GM21526 (cell line): ENCODE results near the gene DLG2.
"Not testable (repeated sequence)": the region's sequence is repeated elsewhere in the genome, so short reads cannot be mapped to it uniquely, and the experiment has no call there.

ENCODE experiments used
- ATAC-seq: cut with Tn5 transposase; IDR thresholded peaks from one replicate; pipeline ENCODE4 v1.9.1; 2021; ENCODE audit warnings: moderate library complexity; ENCODE audit not compliant: unreplicated experiment, low FRiP score

DLG2 gene

DNA sequence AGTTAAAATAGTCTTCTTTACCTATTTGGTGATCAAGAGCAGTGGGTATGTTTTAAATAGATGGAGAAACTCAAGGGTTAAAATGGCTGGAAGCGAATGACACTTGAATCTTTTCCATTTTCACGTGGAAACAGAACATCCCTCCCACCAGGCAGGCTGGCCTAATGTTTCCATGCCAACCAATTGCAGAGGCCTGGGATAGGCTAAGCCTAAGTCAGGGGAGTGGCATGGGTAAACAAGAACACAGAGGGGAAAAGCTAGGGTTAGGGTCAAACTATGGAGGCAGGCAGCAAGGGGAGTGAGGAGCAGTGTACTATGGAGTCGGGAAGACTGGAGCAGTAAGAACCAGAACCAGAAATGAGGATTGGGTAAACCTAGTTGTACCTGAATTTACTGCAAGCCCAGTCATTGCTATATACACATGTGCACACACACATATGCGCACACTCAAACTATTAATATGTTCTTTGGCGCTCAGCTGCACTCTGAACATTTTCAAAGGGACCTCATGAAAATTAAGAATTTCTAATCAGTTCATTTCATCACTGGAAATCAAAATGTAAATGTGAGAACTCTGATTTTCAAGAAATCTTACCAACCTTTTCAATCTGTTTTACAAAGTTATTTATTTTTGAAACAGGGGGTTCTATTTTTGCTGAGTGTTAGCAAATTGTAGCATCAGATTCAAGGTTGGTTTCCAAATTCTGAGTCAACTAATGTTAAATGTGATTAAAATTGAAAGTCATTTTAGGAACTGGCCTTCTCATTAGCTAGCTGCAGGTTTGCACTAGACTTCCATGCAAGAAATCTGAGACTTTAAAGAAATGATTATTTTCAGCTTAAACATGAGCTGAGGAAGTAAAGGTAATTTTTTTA, 2014.0 kb downstream of the DLG2 start:
- ATAC-seq: peak; percentile 92

DNA sequence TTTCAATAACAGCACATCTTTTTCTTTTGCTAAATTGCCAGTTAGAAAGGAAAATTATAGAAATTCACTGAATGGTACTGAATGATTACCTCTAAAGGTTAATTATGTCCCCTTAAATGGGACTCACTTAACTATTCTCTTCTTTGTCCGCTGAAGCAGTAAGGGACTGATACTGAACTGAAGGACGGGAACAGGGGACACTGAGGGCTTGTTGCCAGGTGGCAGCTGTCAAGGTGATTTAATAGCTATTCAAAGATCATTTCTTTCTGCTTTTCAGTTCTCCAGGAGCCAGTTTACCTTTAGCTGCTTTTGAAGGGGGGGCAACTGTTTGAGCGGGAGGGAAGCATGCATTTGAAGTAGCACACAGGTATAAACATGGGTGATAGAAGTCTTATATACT, 2015.5 kb downstream of the DLG2 start:
- ATAC-seq: no peak

DNA sequence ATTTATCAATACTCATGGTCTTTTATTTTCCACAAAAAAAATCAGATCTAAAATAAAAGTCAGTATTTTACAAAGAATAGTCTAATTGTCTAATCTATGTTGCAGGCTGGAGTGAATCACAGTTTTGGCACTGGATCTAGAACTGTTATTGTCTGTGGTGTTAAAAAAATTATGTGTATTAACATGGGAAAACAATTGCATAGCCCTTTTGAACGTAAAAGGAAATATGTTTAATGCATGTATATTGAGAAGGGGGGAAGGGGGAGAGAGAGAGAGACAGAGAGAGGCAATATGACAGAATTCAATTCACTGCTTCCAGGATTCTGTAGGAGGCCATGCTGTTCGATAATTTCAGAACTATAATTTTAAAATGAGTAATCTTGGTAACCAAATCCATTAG, 2016.1 kb downstream of the DLG2 start:
- no peak for ATAC-seq

DNA sequence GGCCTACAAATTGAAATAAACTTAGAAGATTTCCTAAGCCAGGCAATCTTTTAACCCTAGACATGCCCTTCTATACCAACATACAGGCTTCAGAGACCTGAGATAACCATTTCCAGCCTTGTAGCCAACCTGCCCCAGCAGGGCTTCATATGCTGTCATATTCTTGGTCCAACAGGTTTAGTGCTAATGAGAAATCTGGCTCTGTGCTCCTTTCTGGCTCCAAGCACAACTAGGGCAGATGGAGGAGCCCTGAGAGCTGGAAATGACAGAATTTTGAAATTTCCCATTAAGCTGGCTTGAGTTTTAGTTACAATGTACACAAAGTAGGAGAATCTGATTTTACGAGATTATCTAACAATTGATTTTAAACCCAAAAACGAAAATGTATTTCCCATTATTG, 2018.0 kb downstream of the DLG2 start:
- ATAC-seq: no peak

DNA sequence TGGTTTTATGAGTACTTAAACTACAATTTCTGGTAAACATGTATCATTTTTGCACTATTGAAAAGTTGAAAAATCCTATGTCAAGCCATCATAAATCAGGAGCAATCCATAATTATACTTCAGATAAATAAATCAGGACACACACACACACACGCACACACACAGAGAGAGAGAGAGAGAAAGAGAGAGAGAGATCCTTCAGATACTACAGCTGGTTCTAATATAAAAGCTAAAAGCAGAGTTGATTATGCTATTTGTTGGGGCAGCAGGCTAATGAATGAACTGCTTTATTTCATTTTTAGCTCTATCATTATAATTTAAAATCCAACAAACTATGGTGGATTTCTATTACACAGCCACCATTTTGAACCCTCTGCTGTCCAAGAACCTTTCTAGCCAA, 2018.6 kb downstream of the DLG2 start:
- no peak for ATAC-seq

DNA sequence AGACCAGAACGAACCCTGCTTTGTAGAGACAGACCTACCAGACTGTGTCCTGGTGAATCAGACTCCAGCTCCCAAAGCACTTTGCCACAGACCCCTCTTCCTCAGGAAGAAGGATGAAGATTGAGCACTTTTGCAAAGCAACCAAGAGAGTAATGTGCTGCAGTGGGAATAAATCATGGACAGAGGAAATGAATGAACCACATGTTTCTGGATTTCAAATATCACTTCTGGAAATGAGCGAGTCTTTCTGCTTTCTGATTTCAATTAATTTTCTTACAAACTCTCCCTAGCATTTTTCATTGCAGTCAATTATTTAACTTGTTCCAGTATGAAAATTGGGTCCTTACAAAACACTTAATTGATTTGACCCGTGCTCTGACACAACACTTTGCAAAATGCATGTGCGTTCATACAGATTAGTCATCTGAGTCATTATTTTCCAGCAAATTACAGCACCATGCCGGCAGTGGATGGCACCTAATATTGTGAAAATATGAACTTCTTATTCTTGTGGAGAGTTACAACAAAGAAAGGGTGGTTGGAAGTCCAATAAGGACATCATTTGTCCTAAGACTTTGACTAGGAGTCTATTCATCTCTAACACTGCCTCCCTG, 2025.1 kb downstream of the DLG2 start:
- ATAC-seq: no peak

DNA sequence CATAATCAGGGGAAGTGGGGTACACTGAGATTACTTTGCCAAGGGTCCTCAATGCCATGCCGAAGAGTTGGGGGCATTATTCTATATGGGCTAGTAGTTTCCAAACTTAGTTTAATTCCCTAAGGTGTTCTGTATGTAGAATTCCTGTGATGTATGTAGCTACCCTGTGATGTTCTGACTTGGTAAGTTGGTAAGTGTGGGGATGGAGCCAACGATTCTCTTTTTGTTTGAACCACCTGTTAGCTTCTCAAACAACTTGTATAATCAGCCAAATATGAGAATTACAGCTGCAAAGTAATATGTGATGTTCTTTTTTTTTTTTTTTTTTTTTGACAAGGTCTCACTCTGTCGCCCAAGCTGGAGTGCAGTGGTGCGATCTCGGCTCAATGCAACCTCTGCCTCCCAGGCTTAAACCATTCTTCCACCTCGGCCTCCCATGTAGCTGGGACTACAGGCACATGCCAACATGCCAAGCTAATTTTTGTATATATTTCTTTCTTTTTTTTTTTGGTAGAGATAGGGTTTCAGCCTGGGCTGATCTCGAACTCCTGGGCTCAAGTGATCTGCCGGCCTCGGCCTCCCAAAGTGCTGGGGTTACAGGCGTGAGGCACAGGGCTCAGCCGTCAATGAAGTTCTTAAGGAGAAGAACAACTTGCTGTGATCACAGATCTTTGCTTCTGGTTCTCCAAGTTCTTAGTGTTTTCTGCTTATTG, 2025.8 kb downstream of the DLG2 start:
- ATAC-seq: no peak

DNA sequence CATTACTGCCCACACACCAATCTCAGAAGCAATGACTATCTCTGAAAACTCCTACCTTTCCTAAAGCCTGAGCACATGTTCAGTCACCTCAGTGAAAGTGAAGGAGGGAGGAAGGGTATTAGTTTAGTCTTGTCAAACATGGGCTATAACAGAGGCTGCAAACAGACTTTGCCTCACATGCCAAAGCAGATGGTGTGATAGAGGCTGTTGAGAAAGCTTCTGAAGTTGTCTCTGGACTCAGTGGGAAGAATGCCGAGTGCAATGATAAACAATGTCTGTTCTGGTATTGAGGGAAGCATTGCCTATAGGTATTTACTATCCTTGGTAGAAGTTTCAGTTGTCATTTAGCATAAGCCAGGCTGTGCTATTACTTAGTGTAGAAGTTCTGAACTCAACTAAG, 2026.5 kb downstream of the DLG2 start:
- ATAC-seq: no peak

DNA sequence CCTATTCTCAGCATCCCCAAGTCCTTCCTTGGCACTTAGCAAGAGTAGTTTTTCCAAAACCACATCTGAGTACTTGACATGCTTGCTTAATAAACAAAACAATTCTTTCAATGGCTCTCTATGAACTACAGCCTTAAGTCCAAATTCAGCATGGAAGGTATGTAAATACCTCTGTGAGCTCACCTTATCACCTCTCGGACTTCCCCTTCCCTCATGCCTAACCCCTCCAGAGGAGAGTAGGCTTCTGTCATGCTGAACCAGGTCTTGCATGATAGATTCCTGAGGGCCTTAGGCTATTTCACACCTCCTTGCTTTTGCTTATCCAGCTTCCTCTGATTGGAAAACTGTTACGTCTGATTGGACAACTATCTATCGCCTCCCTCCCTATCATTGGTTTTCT, 2028.1 kb downstream of the DLG2 start:
- no peak for ATAC-seq

DNA sequence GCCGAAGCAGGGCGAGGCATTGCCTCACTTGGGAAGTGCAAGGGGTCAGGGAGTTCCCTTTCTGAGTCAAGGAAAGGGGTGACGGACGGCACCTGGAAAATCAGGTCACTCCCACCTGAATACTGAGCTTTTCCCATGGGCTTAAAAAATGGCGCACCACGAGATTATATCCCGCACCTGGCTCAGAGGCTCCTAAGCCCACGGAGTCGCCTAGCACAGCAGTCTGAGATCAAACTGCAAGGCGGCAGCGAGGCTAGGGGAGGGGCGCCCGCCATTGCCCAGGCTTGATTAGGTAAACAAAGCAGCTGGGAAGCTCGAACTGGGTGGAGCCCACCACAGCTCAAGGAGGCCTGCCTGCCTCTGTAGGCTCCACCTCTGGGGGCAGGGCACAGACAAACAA, 2039.3 kb downstream of the DLG2 start:
- not testable (repeated sequence) for ATAC-seq

DNA sequence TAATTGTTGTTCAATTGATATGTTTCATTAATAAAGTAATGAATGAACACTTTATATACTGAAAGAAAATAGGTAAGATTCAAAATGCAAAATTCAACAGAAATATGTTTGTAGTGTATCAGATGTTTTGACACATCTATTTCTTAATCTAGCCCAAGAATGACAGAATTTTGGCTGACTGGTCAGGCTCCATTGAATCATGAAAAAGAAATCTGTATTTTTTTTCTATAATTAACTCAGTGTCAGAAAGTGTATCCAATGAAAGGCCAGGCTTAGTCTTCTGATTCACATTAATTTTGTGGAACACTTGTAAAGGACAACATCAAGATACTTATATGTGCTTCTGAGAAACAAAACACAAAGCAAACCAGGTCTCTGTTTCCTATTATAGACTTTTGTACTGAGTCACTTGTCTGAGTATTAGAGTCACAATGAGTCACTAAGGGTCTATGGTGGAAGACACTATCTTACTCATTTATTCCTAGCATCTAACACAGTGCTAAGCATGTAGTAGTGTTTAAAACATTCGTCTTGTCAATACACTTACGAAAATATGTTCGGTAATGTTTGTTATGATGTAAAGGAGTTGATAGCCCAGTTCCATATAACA, 2043.3 kb downstream of the DLG2 start:
- peak; percentile 99 for ATAC-seq

DNA sequence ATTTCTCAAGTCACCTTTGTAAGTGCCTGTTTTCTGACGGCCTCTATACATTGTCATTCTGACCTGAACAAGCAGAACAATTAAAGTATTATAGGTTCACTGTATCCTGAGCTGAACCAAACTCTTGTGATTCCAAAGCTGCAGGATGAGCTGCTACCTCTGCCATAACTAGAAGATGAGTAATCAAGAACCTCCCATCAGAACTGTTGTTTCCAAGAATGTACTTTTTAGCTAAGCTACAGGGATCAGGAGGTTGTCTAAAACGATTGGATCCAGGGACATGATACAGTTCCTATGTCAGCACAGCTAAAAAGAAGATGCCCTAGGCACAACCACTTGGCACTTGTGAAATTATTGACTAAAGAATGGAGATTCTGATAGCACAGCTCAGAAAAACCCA, 2052.6 kb downstream of the DLG2 start:
- ATAC-seq: no peak

DNA sequence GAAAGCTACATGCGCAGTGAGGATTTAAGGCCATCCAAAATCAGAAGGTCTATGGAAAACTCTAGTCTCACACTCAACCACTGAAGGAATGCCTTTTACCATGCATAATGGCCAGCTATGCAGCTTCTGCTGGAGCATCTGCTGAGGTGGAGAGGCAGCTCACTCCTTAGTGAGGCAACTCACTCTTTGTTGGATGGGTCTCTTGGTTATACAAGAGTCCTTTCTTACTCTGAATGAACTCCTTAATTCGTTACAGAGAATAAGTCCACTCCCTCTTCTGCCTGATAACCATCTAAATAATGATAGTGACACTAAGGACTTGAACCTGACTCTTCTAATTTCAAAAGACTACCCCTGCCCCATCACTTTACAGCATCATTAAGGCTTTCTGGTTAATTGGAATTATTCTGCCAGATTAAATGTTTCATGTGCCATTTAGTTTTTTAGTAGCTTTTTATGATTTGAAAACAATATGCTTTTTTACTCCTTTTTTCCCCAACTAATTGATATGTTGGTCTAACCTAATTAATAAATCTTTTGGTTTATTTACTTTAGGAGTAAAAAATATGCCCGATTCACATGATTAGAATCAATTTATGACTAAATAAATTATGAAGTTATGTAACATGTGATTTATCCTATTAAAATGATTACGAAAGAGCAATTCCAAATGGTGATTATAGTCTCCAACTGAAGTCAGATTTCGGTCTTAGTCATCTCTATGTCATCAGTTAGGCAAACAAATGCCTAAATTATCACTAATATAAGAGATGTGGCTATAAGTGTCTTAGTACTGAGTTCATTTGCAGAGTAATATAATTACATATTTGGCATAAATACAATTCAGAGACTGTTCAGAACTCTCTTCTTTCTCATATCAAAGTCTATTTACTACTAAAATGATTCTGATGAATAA, 2054.3 kb downstream of the DLG2 start:
- ATAC-seq: no peak

DNA sequence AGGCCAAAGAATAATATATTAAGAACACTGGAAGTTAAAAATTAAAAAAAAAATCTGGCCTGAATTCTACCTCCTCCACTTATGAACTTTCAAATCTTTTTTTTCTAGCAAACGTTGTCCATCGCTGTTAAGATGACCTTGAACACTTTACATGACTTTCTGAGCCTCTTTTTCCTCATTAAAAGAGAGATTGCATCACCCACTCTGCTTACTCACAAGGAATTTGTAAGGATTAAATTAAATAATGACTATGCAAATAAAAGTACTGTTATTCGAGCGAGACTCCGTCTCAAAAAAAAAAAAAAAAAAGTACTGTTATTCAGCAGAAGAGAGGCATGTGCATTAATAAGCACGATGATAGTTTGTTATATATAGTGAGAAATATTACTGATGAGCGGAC, 2055.8 kb downstream of the DLG2 start:
- no peak for ATAC-seq

DNA sequence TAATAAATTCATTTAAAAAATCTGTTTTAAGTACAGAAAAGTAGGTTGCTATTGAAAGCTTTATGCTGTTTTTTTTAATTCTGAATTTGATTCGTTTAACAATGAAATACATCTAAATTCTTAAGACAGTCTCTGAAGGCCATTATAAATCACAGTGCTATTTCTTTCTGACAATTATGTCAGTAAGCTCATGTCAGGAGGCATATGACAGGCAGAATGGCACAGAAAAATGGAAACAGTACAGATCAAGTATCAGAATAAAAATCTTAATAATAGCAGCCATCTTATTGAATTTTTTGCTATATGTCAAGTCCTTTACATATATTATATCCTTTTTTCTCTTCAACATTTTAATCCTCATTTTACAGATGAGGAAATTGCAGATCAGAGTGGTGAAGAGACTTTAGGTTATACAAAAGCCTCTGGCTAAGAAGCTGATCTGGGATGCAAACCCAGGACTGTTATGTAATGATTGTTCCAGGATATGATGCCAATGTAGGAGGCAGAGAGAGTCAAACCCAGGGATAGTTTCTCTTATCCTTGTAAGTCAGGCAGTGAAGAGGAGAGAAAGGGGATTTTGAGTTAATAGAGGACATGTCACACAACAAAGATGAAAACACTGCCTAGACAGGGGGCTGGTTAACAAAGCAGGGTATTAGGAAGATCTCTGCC, 2057.9 kb downstream of the DLG2 start:
- no peak for ATAC-seq

DNA sequence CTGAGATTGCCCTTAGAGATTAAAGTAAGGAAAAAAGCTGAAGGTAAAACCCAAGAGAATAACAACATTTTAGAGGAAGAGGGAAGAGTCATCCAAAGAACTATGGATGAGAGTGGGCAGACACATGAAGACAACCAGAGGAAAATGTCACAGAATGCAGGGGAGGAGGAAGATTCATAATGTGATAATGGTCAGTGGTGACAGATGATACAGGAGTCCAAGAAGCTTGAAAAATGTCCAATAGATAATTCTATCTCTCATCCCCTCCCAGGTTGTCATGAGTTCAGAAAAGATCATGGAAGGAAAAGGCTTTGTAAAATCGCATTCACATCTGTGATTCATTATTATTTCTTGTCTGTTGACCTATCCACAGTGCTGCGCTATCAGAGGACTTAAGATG, 2058.6 kb downstream of the DLG2 start:
- no peak for ATAC-seq

DNA sequence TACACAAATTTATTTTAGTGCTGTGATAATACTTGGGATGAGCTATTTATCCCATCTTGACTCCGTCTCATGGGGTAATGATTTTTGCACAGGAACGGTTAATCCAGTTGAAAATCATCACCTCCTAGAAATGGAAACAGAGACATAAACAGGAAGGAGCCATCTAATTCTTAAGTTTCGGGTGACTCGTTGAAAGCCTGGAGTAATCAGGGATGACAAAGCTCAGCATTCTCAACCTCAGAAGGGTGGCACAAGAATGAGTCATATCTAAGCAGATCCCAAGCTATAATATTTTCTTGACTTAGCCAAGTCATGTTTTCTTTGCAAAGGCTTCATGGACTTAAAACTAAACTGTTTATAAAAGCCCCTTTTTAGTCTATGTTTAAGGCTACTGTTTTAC, 2060.2 kb downstream of the DLG2 start:
- ATAC-seq: no peak

DNA sequence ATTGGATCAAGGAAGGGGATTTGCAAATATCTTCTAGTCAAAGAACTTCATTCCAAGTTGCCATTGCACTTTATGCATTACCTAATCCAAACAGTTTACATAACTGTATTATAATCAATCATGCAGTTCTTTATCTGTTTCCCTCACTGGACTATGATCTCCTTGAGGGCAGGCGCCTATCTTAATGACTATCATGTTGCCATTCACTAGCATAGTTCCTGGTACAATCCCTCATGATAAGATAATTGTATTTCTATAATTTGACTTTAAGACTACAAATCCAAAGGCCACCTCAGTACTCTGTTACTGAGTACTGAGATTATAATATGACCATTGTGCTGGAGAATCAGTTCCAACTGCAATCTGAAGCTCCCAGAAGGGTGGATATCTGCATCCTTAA, 2062.3 kb downstream of the DLG2 start:
- no peak for ATAC-seq

DNA sequence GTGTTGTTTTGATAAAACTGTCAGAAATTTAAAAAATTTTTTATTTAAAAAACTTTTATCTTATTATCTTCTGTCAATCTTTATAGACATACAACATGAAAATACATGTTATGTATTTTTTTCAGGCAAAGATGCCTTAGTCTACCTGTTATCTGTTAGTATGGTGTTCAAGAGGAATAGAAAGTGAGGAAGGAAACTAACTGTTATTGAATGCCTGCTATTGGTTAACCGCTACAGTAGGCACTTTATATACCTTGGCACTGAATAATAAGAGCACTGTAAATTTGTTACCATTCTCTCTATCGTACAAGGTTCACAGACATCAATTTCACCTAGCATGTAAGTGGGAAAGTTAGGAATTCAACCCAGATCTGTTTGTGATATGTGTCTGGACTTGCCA, 2068.9 kb downstream of the DLG2 start:
- ATAC-seq: no peak

DNA sequence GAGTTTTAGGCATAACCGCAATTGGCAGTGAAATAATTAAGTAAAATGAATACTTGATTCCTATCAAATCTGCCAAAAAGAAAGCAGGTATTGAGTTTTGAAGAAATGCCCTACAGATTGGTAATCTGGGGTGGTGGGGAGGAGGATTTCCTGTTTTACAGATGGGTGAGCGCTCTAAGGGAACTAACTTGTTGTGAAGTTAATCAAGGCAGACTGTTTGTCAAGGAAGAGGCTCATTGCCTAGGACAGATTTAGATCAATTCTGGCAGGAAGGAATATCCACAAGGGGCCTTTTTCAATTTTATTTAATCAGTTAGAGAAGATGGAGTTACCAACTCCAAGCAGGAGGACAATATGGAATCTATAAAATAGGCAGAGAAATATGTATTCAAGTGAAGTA, 2069.5 kb downstream of the DLG2 start:
- no peak for ATAC-seq
